ENCODE measurements around the gene SWI5.

DNA sequence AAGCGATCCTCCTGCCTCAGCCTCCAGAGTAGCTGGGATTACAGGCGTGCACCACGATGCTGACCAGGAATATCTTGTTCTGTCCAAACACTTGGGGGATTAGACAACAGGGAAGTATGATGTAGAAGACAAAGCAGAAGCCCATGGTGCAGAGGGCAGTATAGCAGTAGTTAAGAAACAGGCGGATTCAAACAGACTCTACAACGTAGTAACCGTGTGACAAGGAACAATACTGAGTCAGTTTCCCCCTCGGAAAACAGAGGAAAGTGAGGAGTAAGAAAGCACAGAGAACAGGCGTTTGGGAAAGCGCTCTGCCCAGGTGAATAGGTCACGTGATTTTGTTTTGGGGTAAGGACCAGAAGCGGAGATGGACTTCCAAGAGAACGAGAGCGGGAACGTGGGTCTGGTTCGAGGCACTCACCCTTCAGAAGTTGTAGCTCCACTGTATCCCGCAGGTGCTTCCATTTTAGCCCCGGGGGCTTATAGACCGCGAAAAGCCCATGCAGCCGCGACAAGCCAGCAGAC is 45.9 kb downstream of the SWI5 start:
- TF ChIP-seq, protein P1, sequence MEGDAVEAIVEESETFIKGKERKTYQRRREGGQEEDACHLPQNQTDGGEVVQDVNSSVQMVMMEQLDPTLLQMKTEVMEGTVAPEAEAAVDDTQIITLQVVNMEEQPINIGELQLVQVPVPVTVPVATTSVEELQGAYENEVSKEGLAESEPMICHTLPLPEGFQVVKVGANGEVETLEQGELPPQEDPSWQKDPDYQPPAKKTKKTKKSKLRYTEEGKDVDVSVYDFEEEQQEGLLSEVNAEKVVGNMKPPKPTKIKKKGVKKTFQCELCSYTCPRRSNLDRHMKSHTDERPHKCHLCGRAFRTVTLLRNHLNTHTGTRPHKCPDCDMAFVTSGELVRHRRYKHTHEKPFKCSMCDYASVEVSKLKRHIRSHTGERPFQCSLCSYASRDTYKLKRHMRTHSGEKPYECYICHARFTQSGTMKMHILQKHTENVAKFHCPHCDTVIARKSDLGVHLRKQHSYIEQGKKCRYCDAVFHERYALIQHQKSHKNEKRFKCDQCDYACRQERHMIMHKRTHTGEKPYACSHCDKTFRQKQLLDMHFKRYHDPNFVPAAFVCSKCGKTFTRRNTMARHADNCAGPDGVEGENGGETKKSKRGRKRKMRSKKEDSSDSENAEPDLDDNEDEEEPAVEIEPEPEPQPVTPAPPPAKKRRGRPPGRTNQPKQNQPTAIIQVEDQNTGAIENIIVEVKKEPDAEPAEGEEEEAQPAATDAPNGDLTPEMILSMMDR (IDR thresholded peaks at IDR 0.05; ENCODE audit: insufficient read depth, low read depth, low read length), result no peak
- TF ChIP-seq EZH2 (IDR thresholded peaks at IDR 0.05; ENCODE audit: insufficient read depth, low read length), result no peak

All from astrocyte (in vitro differentiated cells and primary cell).